ENCODE results near the gene GLRA1. TPM values are rescaled to one million over a fixed set of nuclear protein-coding genes. Genes with fewer than 3 reads are reported as not detected.

Gene GLRA1
- total RNA-seq, result not detected

- no peak for DNase-seq (ENCODE audit: extremely low spot score in 2 of 2)
Measured at GRCh38 chr5:151924564-151925301, at the start of gene GLRA1. TSS of gene GLRA1 (minus strand) at chr5:151924851. CDS start at chr5:151924549, 302 bp downstream.

GRCh38 chr5:151970885-151971284 is 46.2 kb upstream of the GLRA1 start:
- intact Hi-C loops (cut with DNase I), result no loop called here
- Histone ChIP-seq H3K27ac (no peak overlapping the region), H3K4me1 (no peaks in the 10 kb centered on the region), H3K27me3 (no peaks in the 10 kb centered on the region), H3K9me3 (no peaks in the 10 kb centered on the region), H3K36me3 (no peaks in the 10 kb centered on the region), H3K4me3 (no peak overlapping the region)
- DNase-seq (ENCODE audit: extremely low spot score in 2 of 2), result no peak
- TF ChIP-seq POLR2AphosphoS5 (IDR thresholded peaks at IDR 0.05; ENCODE audit: insufficient read depth in 1 of 2, low read depth in 1 of 2), result no peak
- no peak for TF ChIP-seq CTCF (IDR thresholded peaks at IDR 0.05)
- no peak for TF ChIP-seq POLR2A (IDR thresholded peaks at IDR 0.05)

More at GRCh38 chr5:151924564-151925301, at the start of gene GLRA1:
- Histone ChIP-seq H3K4me1 (no peaks in the 10 kb centered on the region), H3K9me3 (no peaks in the 10 kb centered on the region), H3K27me3 (no peaks in the 10 kb centered on the region), H3K4me3 (no peak within 1 kb of the TSS), H3K27ac (no peak within 1 kb of the TSS), H3K36me3 (no peaks in the 10 kb centered on the region)
- TF ChIP-seq POLR2A (IDR thresholded peaks at IDR 0.05), result no peak
- TF ChIP-seq POLR2AphosphoS5 (IDR thresholded peaks at IDR 0.05; ENCODE audit: insufficient read depth in 1 of 2, low read depth in 1 of 2), result no peak
- no peak for TF ChIP-seq CTCF (IDR thresholded peaks at IDR 0.05)
- intact Hi-C loops (cut with DNase I), result no loop called here

- Histone ChIP-seq H3K27ac (no peak overlapping the region), H3K4me3 (no peak overlapping the region), H3K36me3 (no peaks in the 10 kb centered on the region), H3K4me1 (no peaks in the 10 kb centered on the region), H3K27me3 (no peaks in the 10 kb centered on the region), H3K9me3 (no peaks in the 10 kb centered on the region)
- TF ChIP-seq CTCF (IDR thresholded peaks at IDR 0.05) (no peak), POLR2A (IDR thresholded peaks at IDR 0.05) (no peak)
- no peak for DNase-seq (ENCODE audit: extremely low spot score in 2 of 2)
- intact Hi-C loops (cut with DNase I), result no loop called here
Measured at GRCh38 chr5:151967865-151968264, 43.2 kb upstream of the GLRA1 start.

GRCh38 chr5:151966046-151966445 is 41.4 kb upstream of the GLRA1 start:
- no peak for DNase-seq (ENCODE audit: extremely low spot score in 2 of 2)
- no peaks in the 10 kb centered on the region for H3K27me3 ChIP-seq
- no peaks in the 10 kb centered on the region for H3K4me1 ChIP-seq
- H3K9me3 ChIP-seq, result no peaks in the 10 kb centered on the region
- H3K4me3 ChIP-seq, result no peak overlapping the region
- no peaks in the 10 kb centered on the region for H3K36me3 ChIP-seq
- TF ChIP-seq POLR2AphosphoS5 (IDR thresholded peaks at IDR 0.05; ENCODE audit: insufficient read depth in 1 of 2, low read depth in 1 of 2) (no peak), CTCF (IDR thresholded peaks at IDR 0.05) (no peak), POLR2A (IDR thresholded peaks at IDR 0.05) (no peak)
- intact Hi-C loops (cut with DNase I), result no loop called here
- no peak overlapping the region for H3K27ac ChIP-seq

- Histone ChIP-seq H3K27me3 (no peaks in the 10 kb centered on the region), H3K36me3 (no peaks in the 10 kb centered on the region), H3K9me3 (no peaks in the 10 kb centered on the region), H3K27ac (no peak overlapping the region), H3K4me3 (no peak overlapping the region), H3K4me1 (no peaks in the 10 kb centered on the region)
- DNase-seq (ENCODE audit: extremely low spot score in 2 of 2), result no peak
- intact Hi-C loops (cut with DNase I), result no loop called here
- TF ChIP-seq CTCF (IDR thresholded peaks at IDR 0.05), result no peak
- no peak for TF ChIP-seq POLR2AphosphoS5 (IDR thresholded peaks at IDR 0.05; ENCODE audit: insufficient read depth in 1 of 2, low read depth in 1 of 2)
- no peak for TF ChIP-seq POLR2A (IDR thresholded peaks at IDR 0.05)
Measured at GRCh38 chr5:151964471-151964870, 39.8 kb upstream of the GLRA1 start.

Data from vagina (tissue), 2 donors.